A673 (cell line): ENCODE measurements around the gene PGAP2.

ENCODE experiments used
- CTCF ChIP-seq: fragments of 300-800, 200-600 bp; sonication (generic); conservative IDR thresholded peaks from 2 replicates; pipeline ENCODE4 v1.5.1; 2017; ENCODE audit warnings: low read depth, mild to moderate bottlenecking, antibody characterized with exemption, low read length, moderate library complexity, mixed read lengths
- EZH2 ChIP-seq: fragments of 200-600 bp; sonication (generic); IDR thresholded peaks from 2 replicates; pipeline ENCODE4 v1.6.1; 2017; ENCODE audit warnings: borderline replicate concordance, low read depth, mild to moderate bottlenecking, mixed read lengths, antibody characterized with exemption, low read length; ENCODE audit not compliant: poor library complexity, severe bottlenecking

DNA sequence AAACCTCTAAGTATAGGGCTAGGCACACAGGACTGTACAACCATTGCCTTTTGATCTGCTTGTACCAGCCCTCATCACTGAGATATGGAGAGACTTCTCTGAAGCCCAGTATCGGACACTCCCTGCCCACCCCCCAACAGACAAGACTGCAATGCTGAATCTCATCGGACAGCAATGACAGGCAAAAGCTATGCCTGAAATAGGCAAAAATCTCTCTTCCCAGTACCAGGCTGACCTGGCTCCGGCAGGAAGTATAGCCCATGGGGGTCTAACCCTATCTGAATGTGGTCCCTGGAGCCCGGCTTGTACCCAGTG is 25.9 kb downstream of the PGAP2 start:
- TF ChIP-seq CTCF (no peak), EZH2 (no peak)
